GM12878 (cell line): Measurements from ENCODE around the gene ELAPOR1. TPM values are rescaled to one million over a fixed set of nuclear protein-coding genes. Genes with fewer than 3 reads are reported as not detected.

Experiments
- ATAC-seq: fragments of 200-7000 bp; cut with Tn5 transposase; 3 replicates; pipeline ENCODE4 v1.9.1; 2020; ENCODE audit warnings: mild to moderate bottlenecking, moderate library complexity
- BruUV-seq: library from RNA; stranded (reverse); fragments of 400-500 nt; replicated peaks from 2 replicates; lab custom pipeline; 2021; lab: Mats Ljungman, UMichigan
- CTCF ChIA-PET: fragments of 300-600 bp; sonication (Branson Sonifier 250); formaldehyde crosslinking; extraction: SDS; loops from one replicate; lab custom pipeline; 2021; ENCODE audit warnings: inconsistent platforms; lab: Yijun Ruan, JAX
- POLR2A ChIA-PET: fragments of 350-600 bp; formaldehyde crosslinking; extraction: SDS; loops from one replicate; lab custom pipeline; 2021; ENCODE audit warnings: inconsistent platforms; lab: Charles Lee
- RAD21 ChIA-PET: fragments of 300-600 bp; sonication (Branson Sonifier 250); formaldehyde crosslinking; loops from one replicate; lab custom pipeline; 2023; ENCODE audit warnings: antibody characterized with exemption; ENCODE audit not compliant: unreplicated experiment; lab: Charles Lee
- SMC1A ChIA-PET: fragments of 300-600 bp; sonication (Branson Sonifier 250); formaldehyde crosslinking; loops from one replicate; lab custom pipeline; 2023; ENCODE audit not compliant: unreplicated experiment, uncharacterized antibody; lab: Charles Lee
- DNase-seq: peaks from one replicate; pipeline ENCODE4 v3.0.0-alpha.2; 2011; ENCODE audit warnings: low read depth, low spot score
- FAIRE-seq: peaks from 3 replicates; lab custom pipeline; 2011; peaks lifted over from hg19 to GRCh38; lab: Jason Lieb, UNC
- H2AFZ ChIP-seq: 2 replicates; pipeline ENCODE4 v1.6.0; 2011; ENCODE audit warnings: low read depth, low read length, control low read depth; ENCODE audit not compliant: control insufficient read depth
- H3K27ac ChIP-seq: 2 replicates; pipeline ENCODE4 v1.5.1; 2011; ENCODE audit warnings: control low read depth; ENCODE audit not compliant: control insufficient read depth, insufficient read depth
- H3K27me3 ChIP-seq, 2 experiments: replicated peaks in 1 of 2; 2 replicates each; pipeline versions ENCODE4 v1.6.0 to v1.6.1; 2011; ENCODE audit warnings: low read length in 1 of 2; ENCODE audit not compliant: control insufficient read depth in 2 of 2, insufficient read depth in 2 of 2
- H3K36me3 ChIP-seq, 2 experiments: 2 replicates each; pipeline ENCODE4 v1.5.1; 2011; ENCODE audit warnings: low read length in 1 of 2; ENCODE audit not compliant: control insufficient read depth in 2 of 2, insufficient read depth in 2 of 2
- H3K4me1 ChIP-seq: 2 replicates; pipeline ENCODE4 v1.6.1; 2011; ENCODE audit warnings: mild to moderate bottlenecking, low read length, moderate library complexity, mixed read lengths; ENCODE audit not compliant: control insufficient read depth, insufficient read depth
- H3K4me2 ChIP-seq: 2 replicates; pipeline ENCODE4 v1.6.0; 2011; ENCODE audit warnings: control low read depth; ENCODE audit not compliant: control insufficient read depth, insufficient read depth
- H3K4me3 ChIP-seq: fragments of 200-600 bp; sonication (generic); 2 replicates; pipeline ENCODE4 v1.5.1; 2016
- H3K79me2 ChIP-seq: 2 replicates; pipeline ENCODE4 v1.6.0; 2011; ENCODE audit warnings: low read length; ENCODE audit not compliant: control insufficient read depth, insufficient read depth
- H3K9ac ChIP-seq: 2 replicates; pipeline ENCODE4 v1.8.0; 2011; ENCODE audit warnings: low read length, control low read depth, mixed read lengths; ENCODE audit not compliant: control insufficient read depth, insufficient read depth
- H3K9me3 ChIP-seq: replicated peaks from 3 replicates; pipeline ENCODE4 v1.5.1; 2011; ENCODE audit warnings: mild to moderate bottlenecking, low read length; ENCODE audit not compliant: control insufficient read depth, insufficient read depth
- H4K20me1 ChIP-seq: 2 replicates; pipeline ENCODE4 v1.6.0; 2011; ENCODE audit not compliant: control insufficient read depth, insufficient read depth
- BMI1 ChIP-seq: fragments of 450-650 bp; IDR thresholded peaks from 2 replicates; pipeline ENCODE4 v1.6.1; 2016; ENCODE audit warnings: mild to moderate bottlenecking, moderate library complexity, borderline replicate concordance
- CHD4 ChIP-seq: fragments of 200-600 bp; sonication (generic); IDR thresholded peaks from 2 replicates; pipeline ENCODE4 v1.6.1; 2016; ENCODE audit warnings: mild to moderate bottlenecking
- EGR1 ChIP-seq, 2 experiments: IDR thresholded peaks; 1 replicate in 1 of 2; 2 replicates in 1 of 2; pipeline ENCODE4 v1.6.1; 2011 to 2012; ENCODE audit warnings: low read depth in 2 of 2, low read length in 2 of 2, borderline replicate concordance in 1 of 2, mild to moderate bottlenecking in 1 of 2, moderate library complexity in 1 of 2
- FOXM1 ChIP-seq: IDR thresholded peaks from 2 replicates; pipeline ENCODE4 v1.6.1; 2012; ENCODE audit warnings: low read depth, mild to moderate bottlenecking, inconsistent platforms, low read length, moderate library complexity
- GABPA ChIP-seq: IDR thresholded peaks from 2 replicates; pipeline ENCODE4 v1.6.1; 2014; ENCODE audit warnings: antibody characterized with exemption, low read depth, mild to moderate bottlenecking, inconsistent platforms
- HSF1 ChIP-seq: fragments of 150-350 bp; IDR thresholded peaks from 2 replicates; pipeline ENCODE4 v1.6.1; 2014; ENCODE audit warnings: mild to moderate bottlenecking, low read depth, low read length
- IKZF1 ChIP-seq: fragments of 450-650 bp; conservative IDR thresholded peaks from 2 replicates; pipeline ENCODE4 v1.6.1; 2017; ENCODE audit warnings: antibody characterized with exemption, mild to moderate bottlenecking
- IKZF2 ChIP-seq, 2 experiments: fragments of 450-650 bp; IDR thresholded peaks; 2 replicates each; pipeline ENCODE4 v1.6.1; 2017; ENCODE audit warnings: mild to moderate bottlenecking in 2 of 2, moderate library complexity in 2 of 2
- IRF4 ChIP-seq: IDR thresholded peaks from 2 replicates; pipeline ENCODE4 v1.6.1; 2011; ENCODE audit warnings: low read depth, low read length
- MEF2B ChIP-seq: fragments of 450-650 bp; IDR thresholded peaks from 2 replicates; pipeline ENCODE4 v1.6.1; 2018; ENCODE audit warnings: mild to moderate bottlenecking, moderate library complexity; ENCODE audit not compliant: partially characterized antibody, poor library complexity, severe bottlenecking
- POLR2AphosphoS2 ChIP-seq: IDR thresholded peaks from 2 replicates; pipeline ENCODE4 v1.6.1; 2011; ENCODE audit warnings: low read depth, mild to moderate bottlenecking, low read length, improper control_type of control experiment, moderate library complexity
- SPI1 ChIP-seq: IDR thresholded peaks from 2 replicates; pipeline ENCODE4 v1.6.1; 2011; ENCODE audit warnings: low read depth, mild to moderate bottlenecking, low read length, moderate library complexity, borderline replicate concordance; ENCODE audit not compliant: insufficient read depth
- TARDBP ChIP-seq: IDR thresholded peaks from 2 replicates; pipeline ENCODE4 v1.6.1; 2016; ENCODE audit warnings: borderline replicate concordance
- TCF3 ChIP-seq: IDR thresholded peaks from 2 replicates; pipeline ENCODE4 v1.6.1; 2012; ENCODE audit warnings: low read depth, mild to moderate bottlenecking, low read length, borderline replicate concordance; ENCODE audit not compliant: insufficient read depth
- WGBS: methylation state at CpG from one replicate; pipeline ENCODE4 v1.1.6; 2016; ENCODE audit warnings: low lambda C conversion rate; ENCODE audit not compliant: insufficient replicate concordance, insufficient coverage; ENCODE audit errors: missing lambda C conversion rate; 5-methylcytosine and 5-hydroxymethylcytosine counted together
- in situ Hi-C: fragments of 300-500 bp; cut with MboI; formaldehyde crosslinking; loops from 9 replicates; pipeline ENCODE4 v1.14.3; 2018; ENCODE audit warnings: mixed read lengths
- intact Hi-C: fragments of 100-400 bp; cut with micrococcal nuclease; formaldehyde crosslinking; loops from one replicate; pipeline ENCODE4 v1.14.2; 2022; ENCODE audit not compliant: unreplicated experiment
- polyA plus RNA-seq, 11 experiments: library from polyadenylated mRNA; depleted of rRNA in 4 of 11; unstranded in 6 of 11; stranded (reverse) in 5 of 11; fragments of >200 nt; fragmentation: Nextera tagmentation in 4 of 11; fragmentation: Illumina TruSeq in 1 of 11; extraction: Ambion mirVana in 4 of 11; extraction: Trizol in 1 of 11; gene quantifications; 1 replicate in 1 of 11; 2 replicates in 10 of 11; pipeline versions ENCODE4 v1.2.1 to v1.2.3, GENCODE V29; 2011 to 2016; ENCODE audit warnings: inconsistent platforms in 2 of 11, missing spikeins in 2 of 11, low read depth in 1 of 11
- total RNA-seq, 4 experiments: library from RNA; depleted of rRNA in 3 of 4; stranded (reverse); fragments of >200 nt in 3 of 4; fragmentation: Illumina TruSeq in 1 of 4; extraction: Trizol in 1 of 4; gene quantifications; 2 replicates each; pipeline versions ENCODE4 v1.2.1 to v1.2.3, GENCODE V29; 2013 to 2021

ELAPOR1 gene
- total and polyA plus RNA-seq, 10 of the 15 experiments (the other 5 are each of a cell fraction or from before 2014, with no cell fraction given), result 0.04 to 2.1 (median 0.19) TPM; not detected in 2

- ATAC-seq (no peak), FAIRE-seq (no peak), DNase-seq (no peak)
- TF ChIP-seq POLR2AphosphoS2 (no peak), BMI1 (0 out of 2 replicates have a peak, but pooled peaks have one; percentile 20)
- Histone ChIP-seq H4K20me1 (no peaks in the 10 kb centered on the region), H3K79me2 (no peaks in the 10 kb centered on the region), H3K36me3 (no peaks in the 10 kb centered on the region), H3K4me2 (no peak overlapping the region), H3K9me3 (no peaks in the 10 kb centered on the region), H3K4me1 (peaks cover 10% of the 10 kb centered on the region), H3K27ac (no peak overlapping the region), H3K4me3 (no peak overlapping the region), H3K9ac (no peak overlapping the region), H3K27me3 (no peaks in the 10 kb centered on the region), H2AFZ (no peak overlapping the region)
- ChIA-PET SMC1A (interaction anchor here (0.6 to 2.0 kb wide), 5 partner anchors 10 to 54 kb away, joined by 3 to 5 read pairs (median 3); no protein-coding TSS in a partner anchor), POLR2A (no interaction called here), RAD21 (interaction anchor here (1.0 kb wide), 1 partner anchor 80 kb away, joined by 3 read pairs; the partner anchor contains the start of gene SARS1), CTCF (interaction anchor here (2.0 kb wide), 1 partner anchor 61 kb away, joined by 6 read pairs; no protein-coding TSS in a partner anchor)
- 76% methylated on average over 4 of the region's 4 CpGs for WGBS
- in situ Hi-C loops, result no loop called here
- BruUV-seq, result no TSS peak
- intact Hi-C loops, result no loop called here
Measured at GRCh38 chr1:109133002-109133706, 19.2 kb downstream of the ELAPOR1 start.

- no peaks in the 10 kb centered on the region for H3K9me3 ChIP-seq
- H3K27ac ChIP-seq, result no peak overlapping the region
- BruUV-seq, result no TSS peak
- peak; percentile 88 for ATAC-seq
- H2AFZ ChIP-seq, result no peak overlapping the region
- no peaks in the 10 kb centered on the region for H4K20me1 ChIP-seq
- intact Hi-C loops (no loop called here), in situ Hi-C loops (no loop called here)
- H3K27me3 ChIP-seq, result no peaks in the 10 kb centered on the region
- FAIRE-seq, result no peak
- H3K4me2 ChIP-seq, result peak overlapping the region; percentile 6
- no peak overlapping the region for H3K4me3 ChIP-seq
- no peaks in the 10 kb centered on the region for H3K79me2 ChIP-seq
- ChIA-PET SMC1A (interaction anchor here (1.0 to 2.0 kb wide), 6 partner anchors 18 to 54 kb away, joined by 3 to 5 read pairs (median 3); no protein-coding TSS in a partner anchor), CTCF (interaction anchor here (0.8 to 2.5 kb wide), 4 partner anchors 21 to 60 kb away, joined by 3 to 9 read pairs (median 6); a partner anchor contains a TSS), RAD21 (interaction anchor here (1.0 to 1.2 kb wide), 2 partner anchors 80 to 173 kb away, joined by 3 read pairs; partner anchors contain the start of genes MYBPHL and SARS1), POLR2A (no interaction called here)
- no peak for DNase-seq
- H3K36me3 ChIP-seq, result no peaks in the 10 kb centered on the region
- WGBS, result 0% methylated on average over 2 of the region's 2 CpGs
- peaks cover 10% of the 10 kb centered on the region for H3K4me1 ChIP-seq
- H3K9ac ChIP-seq, result no peak overlapping the region
- TF ChIP-seq TCF3, result no peak
- 0 out of 2 replicates have a peak, but pooled peaks have one; percentile 23 for TF ChIP-seq GABPA
- no peak for TF ChIP-seq FOXM1
- TF ChIP-seq CHD4, result no peak
- no peak for TF ChIP-seq TARDBP
- peak; percentile 14 for TF ChIP-seq MEF2B
- no peak for TF ChIP-seq IRF4
- TF ChIP-seq HSF1, result no peak
- peak; percentile 28 for TF ChIP-seq IKZF1
- 0 out of 3 replicates have a peak, but pooled peaks of 1 of the 2 experiments have one; percentile 31 for TF ChIP-seq EGR1 (IDR thresholded peaks at IDR 0.05; ENCODE audit: borderline replicate concordance in 1 of 2, low read depth in 2 of 2, low read length in 2 of 2)
- peak; percentile 82 for TF ChIP-seq SPI1
- TF ChIP-seq IKZF2 (IDR thresholded peaks at IDR 0.05), result peak; percentile 23 to 40; a peak in 2 of 4 replicates
Measured at GRCh38 chr1:109133815-109134214, 19.9 kb downstream of the ELAPOR1 start.
